HepG2 (cell line): Measurements from ENCODE around the gene SNAP91. TPM values are rescaled to one million over a fixed set of nuclear protein-coding genes. Genes with fewer than 3 reads are reported as not detected.
"Not testable (repeated sequence)": the region's sequence is repeated elsewhere in the genome, so short reads cannot be mapped to it uniquely, and the experiment has no call there.

Experiments
- ATAC-seq: fragments of 200-7000 bp; cut with Tn5 transposase; 3 replicates; pipeline ENCODE4 v1.9.1; 2020; ENCODE audit warnings: mild to moderate bottlenecking, moderate library complexity
- BruUV-seq: library from RNA; stranded (reverse); fragments of 400-500 nt; replicated peaks from 2 replicates; lab custom pipeline; 2021; lab: Mats Ljungman, UMichigan
- CTCF ChIA-PET: fragments of 300-600 bp; formaldehyde crosslinking; extraction: SDS; loops from one replicate; lab custom pipeline; 2021; ENCODE audit warnings: low total read pairs, inconsistent platforms, low intra/inter-chr PET ratio; lab: Yijun Ruan, JAX
- POLR2A ChIA-PET: fragments of 350-600 bp; sonication (Branson Sonifier 250); formaldehyde crosslinking; loops from one replicate; lab custom pipeline; 2020; ENCODE audit warnings: antibody characterized with exemption, inconsistent platforms; lab: Yijun Ruan, JAX
- DNase-seq: peaks from one replicate; pipeline ENCODE4 v3.0.0-alpha.2; 2015; ENCODE audit warnings: low spot score
- FAIRE-seq: peaks from 3 replicates; lab custom pipeline; 2011; peaks lifted over from hg19 to GRCh38; lab: Jason Lieb, UNC
- H2AFZ ChIP-seq: one replicate; pipeline ENCODE4 v1.6.1; 2011; ENCODE audit warnings: low read length, inconsistent platforms
- H3K27ac ChIP-seq: fragments of 300-600 bp; 3 replicates; pipeline ENCODE4 v1.8.0; 2011; ENCODE audit warnings: mixed run types, mild to moderate bottlenecking, mixed read lengths, low read length, inconsistent platforms; ENCODE audit not compliant: insufficient read depth; ENCODE audit errors: extremely low read length
- H3K27me3 ChIP-seq, 2 experiments: fragments of 200-600 bp in 1 of 2; 2 replicates in 1 of 2; 3 replicates in 1 of 2; pipeline versions ENCODE4 v1.6.0 to v1.8.0; 2011; ENCODE audit warnings: low read length in 2 of 2, mild to moderate bottlenecking in 2 of 2, moderate library complexity in 2 of 2, inconsistent platforms in 1 of 2; ENCODE audit not compliant: insufficient read depth in 2 of 2, control insufficient read depth in 1 of 2
- H3K36me3 ChIP-seq, 2 experiments: fragments of 200-600 bp in 1 of 2; replicated peaks in 1 of 2; 2 replicates in 1 of 2; 3 replicates in 1 of 2; pipeline versions ENCODE4 v1.5.1 to v1.8.0; 2011; ENCODE audit warnings: low read length in 2 of 2, inconsistent platforms in 1 of 2; ENCODE audit not compliant: insufficient read depth in 2 of 2, control insufficient read depth in 1 of 2
- H3K4me1 ChIP-seq: 2 replicates; pipeline ENCODE4 v1.5.1; 2012; ENCODE audit warnings: low read length, inconsistent platforms; ENCODE audit not compliant: insufficient read depth
- H3K4me2 ChIP-seq: 2 replicates; pipeline ENCODE4 v1.6.0; 2011; ENCODE audit warnings: low read depth, low read length, inconsistent platforms
- H3K4me3 ChIP-seq, 3 experiments: fragments of 200-600 bp in 1 of 3; sonication (generic), shearing (Covaris generic) in 1 of 3; replicated peaks in 1 of 3; 2 replicates each; pipeline ENCODE4 v1.5.1; 2011 to 2016; ENCODE audit warnings: low read length in 3 of 3, inconsistent platforms in 2 of 3, low read depth in 2 of 3, mild to moderate bottlenecking in 2 of 3, control low read depth in 1 of 3, mixed read lengths in 1 of 3; ENCODE audit not compliant: insufficient read depth in 1 of 3
- H3K79me2 ChIP-seq: one replicate; pipeline ENCODE4 v1.6.1; 2011; ENCODE audit warnings: low read length, inconsistent platforms; ENCODE audit not compliant: insufficient read depth
- H3K9ac ChIP-seq: 2 replicates; pipeline ENCODE4 v1.6.0; 2011; ENCODE audit warnings: mild to moderate bottlenecking, low read depth, low read length, inconsistent platforms; ENCODE audit not compliant: insufficient read depth
- H3K9me3 ChIP-seq: 2 replicates; pipeline ENCODE4 v1.5.1; 2012; ENCODE audit warnings: mild to moderate bottlenecking, low read length
- H4K20me1 ChIP-seq: 2 replicates; pipeline ENCODE4 v1.6.0; 2011; ENCODE audit warnings: inconsistent platforms, mild to moderate bottlenecking, low read length, moderate library complexity; ENCODE audit not compliant: insufficient read depth
- ATF1 ChIP-seq: IDR thresholded peaks from 2 replicates; pipeline ENCODE4 v1.6.1; 2016; ENCODE audit warnings: mild to moderate bottlenecking, control low read depth
- CREB1 ChIP-seq, 2 experiments: fragments of 450-650 bp in 1 of 2; IDR thresholded peaks; 2 replicates each; pipeline ENCODE4 v1.6.1; 2016 to 2017; ENCODE audit warnings: control low read depth in 1 of 2, mild to moderate bottlenecking in 1 of 2, missing compliant biosample characterization in 1 of 2, missing genetic modification characterization in 1 of 2
- ETV5 ChIP-seq: IDR thresholded peaks from 2 replicates; pipeline ENCODE4 v1.6.1; 2018; ENCODE audit warnings: missing biosample characterization, missing genetic modification reagents, inconsistent platforms, borderline replicate concordance
- FOXA1 ChIP-seq, 2 experiments: fragments of 450-650 bp in 1 of 2; sonication (generic) in 1 of 2; formaldehyde crosslinking in 1 of 2; IDR thresholded peaks; 2 replicates each; pipeline versions ENCODE4 v1.4.0 to v1.6.1; 2016 to 2020; ENCODE audit warnings: missing genetic modification reagents in 1 of 2
- HHEX ChIP-seq: IDR thresholded peaks from 2 replicates; pipeline ENCODE4 v1.6.1; 2016; ENCODE audit warnings: control low read depth
- KLF11 ChIP-seq: IDR thresholded peaks from 2 replicates; pipeline ENCODE4 v1.6.1; 2016; ENCODE audit warnings: missing compliant biosample characterization
- KLF15 ChIP-seq: sonication (generic); formaldehyde crosslinking; IDR thresholded peaks from 2 replicates; pipeline ENCODE4 v1.8.1; 2023; ENCODE audit warnings: borderline replicate concordance, mild to moderate bottlenecking, inconsistent platforms, missing genetic modification reagents, mixed read lengths
- MEIS1 ChIP-seq: sonication (generic); formaldehyde crosslinking; IDR thresholded peaks from 2 replicates; pipeline ENCODE4 v1.9.0; 2021; ENCODE audit warnings: mild to moderate bottlenecking, missing genetic modification reagents, moderate library complexity, borderline replicate concordance
- PRDM10 ChIP-seq: sonication (generic); formaldehyde crosslinking; IDR thresholded peaks from 2 replicates; pipeline ENCODE4 v1.4.0; 2020; ENCODE audit warnings: low read depth, missing genetic modification reagents
- RBFOX2 ChIP-seq: fragments of 200-400 bp; formaldehyde crosslinking; IDR thresholded peaks from 2 replicates; pipeline ENCODE4 v1.6.1; 2017; ENCODE audit warnings: low read depth, mild to moderate bottlenecking, low read length
- SKI ChIP-seq: fragments of 450-650 bp; IDR thresholded peaks from one replicate; pipeline ENCODE4 v1.6.1; 2018; ENCODE audit warnings: mild to moderate bottlenecking; ENCODE audit not compliant: partially characterized antibody
- ZMYM2 ChIP-seq: sonication (generic); formaldehyde crosslinking; IDR thresholded peaks from 2 replicates; pipeline ENCODE4 v1.8.0; 2022; ENCODE audit warnings: mild to moderate bottlenecking, missing genetic modification reagents
- ZNF121 ChIP-seq: sonication (generic); formaldehyde crosslinking; IDR thresholded peaks from 2 replicates; pipeline ENCODE4 v1.5.0; 2020; ENCODE audit warnings: mild to moderate bottlenecking, missing genetic modification reagents
- ZNF256 ChIP-seq: sonication (generic); formaldehyde crosslinking; conservative IDR thresholded peaks from 2 replicates; pipeline ENCODE4 v1.4.0; 2020; ENCODE audit warnings: missing genetic modification reagents
- ZNF30 ChIP-seq: sonication (generic); formaldehyde crosslinking; IDR thresholded peaks from 2 replicates; pipeline ENCODE4 v1.5.0; 2020; ENCODE audit warnings: mild to moderate bottlenecking, missing genetic modification reagents
- ZSCAN9 ChIP-seq: IDR thresholded peaks from 2 replicates; pipeline ENCODE4 v1.6.1; 2016; ENCODE audit warnings: borderline replicate concordance
- WGBS: methylation state at CpG from one replicate; pipeline ENCODE4 v1.1.6; 2017; ENCODE audit warnings: low lambda C conversion rate; 5-methylcytosine and 5-hydroxymethylcytosine counted together
- in situ Hi-C: cut with HindIII; loops from 2 replicates; pipeline ENCODE4 v1.10.0; 2017; ENCODE audit warnings: low pct_unique_long_range_greater_than_20kb; ENCODE audit not compliant: extremely low pct_ligation_motif_present
- intact Hi-C: fragments of 100-400 bp; cut with micrococcal nuclease; formaldehyde crosslinking; loops from one replicate; pipeline ENCODE4 v1.10.0; 2022; ENCODE audit not compliant: unreplicated experiment
- polyA plus RNA-seq, 8 experiments: library from polyadenylated mRNA; depleted of rRNA in 3 of 8; stranded (reverse) in 7 of 8; unstranded in 1 of 8; fragments of >200 nt; fragmentation: Illumina TruSeq in 4 of 8; extraction: Trizol in 4 of 8; gene quantifications; 2 replicates each; pipeline versions ENCODE4 v1.2.1 to v1.2.3, GENCODE V29; 2011 to 2016; ENCODE audit warnings: low read depth in 4 of 8, missing spikeins in 1 of 8, mixed read lengths in 1 of 8; ENCODE audit not compliant: insufficient read depth in 1 of 8
- total RNA-seq, 5 experiments: library from RNA; depleted of rRNA; stranded (reverse); fragments of >200 nt; fragmentation: Illumina TruSeq; extraction: Trizol; gene quantifications; 2 replicates each; pipeline ENCODE4 v1.2.3, GENCODE V29; 2016; ENCODE audit warnings: low read depth in 1 of 5
- TF ChIP-seq, protein P1 (sequence below): sonication (generic); formaldehyde crosslinking; IDR thresholded peaks from 2 replicates; pipeline ENCODE4 v1.9.0; 2021; ENCODE audit warnings: missing genetic modification reagents, mild to moderate bottlenecking, borderline replicate concordance

SNAP91 gene
- total and polyA plus RNA-seq, 2 of the 13 experiments (the other 11 are each of a cell fraction or from before 2014, with no cell fraction given) = not detected

GRCh38 chr6:83574783-83575182, 134.1 kb downstream of the SNAP91 start (continued):
- TF ChIP-seq ETV5 (CRISPR knock-in tag) = no peak
- no peak for TF ChIP-seq RBFOX2
- no peak for TF ChIP-seq ZNF121 (CRISPR knock-in tag)
- no peak for TF ChIP-seq PRDM10 (CRISPR knock-in tag)
- no peak for TF ChIP-seq KLF11 (CRISPR knock-in tag)
- no peak for TF ChIP-seq ATF1 (CRISPR knock-in tag)
- TF ChIP-seq ZSCAN9 (CRISPR knock-in tag) = no peak
- no peak for TF ChIP-seq KLF15
- TF ChIP-seq CREB1 (IDR thresholded peaks at IDR 0.05) = no peak
- no peak for TF ChIP-seq CREB1 (CRISPR knock-in tag; IDR thresholded peaks at IDR 0.05)
- TF ChIP-seq, protein P1, sequence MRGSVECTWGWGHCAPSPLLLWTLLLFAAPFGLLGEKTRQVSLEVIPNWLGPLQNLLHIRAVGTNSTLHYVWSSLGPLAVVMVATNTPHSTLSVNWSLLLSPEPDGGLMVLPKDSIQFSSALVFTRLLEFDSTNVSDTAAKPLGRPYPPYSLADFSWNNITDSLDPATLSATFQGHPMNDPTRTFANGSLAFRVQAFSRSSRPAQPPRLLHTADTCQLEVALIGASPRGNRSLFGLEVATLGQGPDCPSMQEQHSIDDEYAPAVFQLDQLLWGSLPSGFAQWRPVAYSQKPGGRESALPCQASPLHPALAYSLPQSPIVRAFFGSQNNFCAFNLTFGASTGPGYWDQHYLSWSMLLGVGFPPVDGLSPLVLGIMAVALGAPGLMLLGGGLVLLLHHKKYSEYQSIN (CRISPR knock-in tag) = no peak
- TF ChIP-seq MEIS1 (CRISPR knock-in tag) = no peak
- TF ChIP-seq SKI = no peak
- TF ChIP-seq HHEX (CRISPR knock-in tag) = no peak
- no peak for TF ChIP-seq ZNF30 (CRISPR knock-in tag)
- no peak for TF ChIP-seq ZMYM2 (CRISPR knock-in tag)
- TF ChIP-seq FOXA1 (IDR thresholded peaks at IDR 0.05) = no peak
- TF ChIP-seq FOXA1 (CRISPR knock-in tag; IDR thresholded peaks at IDR 0.05) = no peak
- no peak for TF ChIP-seq ZNF256
- TF ChIP-seq, all 625 proteins: peak for 0

GRCh38 chr6:83571663-83572185, 137.2 kb downstream of the SNAP91 start:
- H3K27ac ChIP-seq, H3K79me2 ChIP-seq, H3K4me1 ChIP-seq, DNase-seq, H2AFZ ChIP-seq, H3K9me3 ChIP-seq, H3K4me2 ChIP-seq, BruUV-seq, ATAC-seq, POLR2A ChIA-PET, H3K4me3 ChIP-seq, intact Hi-C loops, H3K27me3 ChIP-seq, H3K9ac ChIP-seq, H3K36me3 ChIP-seq, H4K20me1 ChIP-seq, in situ Hi-C loops, FAIRE-seq, CTCF ChIA-PET: not testable (repeated sequence)
- 5% methylated on average over 4 of the region's 4 CpGs for WGBS
